Umbilical cord (tissue), 2 donors: Measurements from ENCODE around the gene PPP2R2C. TPM values are rescaled to one million over a fixed set of nuclear protein-coding genes. Genes with fewer than 3 reads are reported as not detected.

ENCODE experiments used
- DNase-seq: peaks from one replicate; pipeline ENCODE4 v3.0.0-alpha.2; 2015; ENCODE audit warnings: low spot score
- total RNA-seq: library from RNA; depleted of rRNA; stranded (reverse); fragments of >200 nt; gene quantifications from one replicate; pipeline ENCODE4 v1.2.3, GENCODE V29; 2014; ENCODE audit warnings: low replicate concordance; ENCODE audit not compliant: insufficient read depth

PPP2R2C gene
- total RNA-seq, 1 donor from 2014 or later, result 2.9 TPM

- DNase-seq, result no peak
Measured at GRCh38 chr4:6449746-6450369, 22.6 kb downstream of the PPP2R2C start.

GRCh38 chr4:6449335-6449734 lies 23.1 kb downstream of the PPP2R2C start:
- no peak for DNase-seq

DNA sequence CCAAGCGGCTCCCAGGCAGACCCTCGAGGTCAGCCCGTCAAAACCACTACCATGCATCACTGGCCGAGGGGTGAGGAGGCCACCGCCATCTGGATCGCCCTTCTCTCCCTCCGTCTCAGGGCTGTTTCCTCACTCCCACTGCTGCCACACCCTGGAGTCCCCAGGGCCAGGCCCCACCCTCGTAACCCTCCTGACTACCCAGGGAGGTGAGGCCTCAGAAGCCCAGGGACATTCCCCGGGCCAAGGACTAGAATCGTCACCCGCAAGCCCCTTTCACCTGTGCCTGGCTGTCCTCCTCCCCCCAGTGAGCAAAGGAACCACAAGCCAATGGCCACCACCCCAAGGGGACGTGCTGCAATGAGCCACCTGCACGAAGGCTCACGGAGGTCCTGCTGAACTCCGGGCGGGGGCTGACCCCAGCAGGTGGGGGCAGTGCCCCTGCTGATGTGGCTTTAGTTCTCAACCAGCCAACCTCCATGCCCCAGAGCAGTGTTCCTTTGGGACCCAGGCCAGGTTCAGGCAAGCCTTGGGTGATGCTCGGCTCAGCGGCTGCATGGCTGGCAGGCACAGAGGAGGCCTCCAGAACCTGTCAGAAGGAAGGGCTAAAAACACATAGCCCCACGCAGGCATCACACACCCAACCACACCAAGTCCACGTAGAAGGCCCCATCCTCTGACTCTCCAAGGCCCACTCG lies 23.8 kb downstream of the PPP2R2C start:
- DNase-seq, result no peak

DNA sequence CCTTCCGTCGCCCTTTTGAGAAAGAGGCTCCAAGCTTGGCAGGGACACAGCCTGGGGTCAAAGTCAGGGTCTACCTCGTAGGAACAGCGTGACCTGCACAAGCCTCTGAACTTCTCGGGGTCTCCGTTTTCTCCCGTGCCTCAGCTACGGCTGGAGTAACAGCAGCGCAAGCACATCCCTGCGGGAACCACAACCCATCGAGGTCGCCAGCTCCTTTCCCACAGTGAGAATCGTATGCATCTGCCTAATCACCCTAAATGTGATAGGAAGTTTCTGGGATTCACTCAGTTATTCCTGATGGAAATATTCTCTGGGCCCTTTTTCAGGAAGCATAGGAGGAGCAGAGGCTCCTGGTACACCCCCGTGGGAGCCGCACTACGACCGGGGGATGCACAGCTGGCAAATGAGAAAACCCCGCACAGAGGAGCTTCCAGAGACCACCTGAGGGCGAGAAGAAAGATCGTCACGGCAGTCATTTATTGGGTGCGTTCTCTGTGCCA lies 24.7 kb downstream of the PPP2R2C start:
- DNase-seq, result no peak

DNA sequence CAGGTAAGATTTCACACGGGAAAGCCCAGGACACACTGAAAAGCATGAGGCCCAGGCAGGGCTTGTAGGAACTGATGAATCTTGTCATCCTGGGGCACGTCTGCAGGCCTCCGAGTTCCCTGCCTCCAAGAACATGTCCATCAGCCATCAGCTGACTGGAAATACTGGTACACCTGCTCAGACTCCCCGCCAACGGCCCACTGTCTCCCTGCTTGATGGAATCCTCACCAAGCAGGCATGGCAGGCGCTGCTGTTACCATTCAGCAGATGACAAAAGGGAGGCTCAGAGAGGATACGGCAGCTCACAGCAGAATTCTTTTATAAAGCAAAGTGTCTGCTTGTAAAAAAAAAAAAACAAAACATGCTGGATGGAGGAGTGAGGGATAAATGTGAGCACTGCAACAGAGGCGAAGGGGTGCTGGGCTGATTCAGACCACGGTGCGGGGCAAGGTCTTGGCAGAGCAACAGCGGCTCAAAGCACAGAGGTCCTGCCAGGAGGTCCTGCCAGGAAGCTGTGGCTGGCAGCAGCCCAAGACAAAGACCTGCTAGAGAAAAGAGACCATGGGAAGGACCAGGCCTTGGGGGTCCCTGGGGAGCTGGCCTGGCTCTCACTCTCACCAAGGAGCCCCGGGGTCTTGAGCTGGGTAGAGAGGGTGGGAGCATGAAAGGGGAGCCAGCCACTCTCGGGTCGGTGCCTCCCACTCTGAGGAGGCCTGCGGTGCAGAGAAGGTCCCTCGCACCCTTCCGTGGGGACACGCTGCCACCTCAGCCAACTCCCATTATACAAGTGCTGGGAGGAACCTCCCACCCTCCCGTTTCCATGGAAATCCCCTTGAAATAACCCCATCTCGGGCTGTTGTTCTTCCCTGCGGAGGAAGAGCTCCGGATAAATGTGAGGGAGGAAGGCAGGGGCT lies 25.6 kb downstream of the PPP2R2C start:
- DNase-seq, result peak; percentile 3

DNA sequence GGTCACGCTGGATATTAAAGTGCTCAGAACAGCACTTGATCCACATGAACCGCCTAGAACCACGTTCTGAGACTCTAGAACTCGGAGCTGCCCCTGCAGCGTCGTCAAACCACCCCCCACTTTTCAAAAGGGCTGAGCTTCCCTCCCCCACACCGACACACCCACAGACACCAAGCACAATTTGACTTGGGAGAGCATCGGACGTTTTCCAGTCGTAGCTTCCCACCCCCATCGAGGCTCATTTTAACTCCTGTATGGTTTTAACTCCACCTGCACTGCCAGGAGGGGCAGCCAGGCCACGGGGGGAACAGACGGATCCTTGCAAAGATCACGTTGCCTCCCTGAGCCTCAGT lies 26.3 kb downstream of the PPP2R2C start:
- DNase-seq, result no peak

DNA sequence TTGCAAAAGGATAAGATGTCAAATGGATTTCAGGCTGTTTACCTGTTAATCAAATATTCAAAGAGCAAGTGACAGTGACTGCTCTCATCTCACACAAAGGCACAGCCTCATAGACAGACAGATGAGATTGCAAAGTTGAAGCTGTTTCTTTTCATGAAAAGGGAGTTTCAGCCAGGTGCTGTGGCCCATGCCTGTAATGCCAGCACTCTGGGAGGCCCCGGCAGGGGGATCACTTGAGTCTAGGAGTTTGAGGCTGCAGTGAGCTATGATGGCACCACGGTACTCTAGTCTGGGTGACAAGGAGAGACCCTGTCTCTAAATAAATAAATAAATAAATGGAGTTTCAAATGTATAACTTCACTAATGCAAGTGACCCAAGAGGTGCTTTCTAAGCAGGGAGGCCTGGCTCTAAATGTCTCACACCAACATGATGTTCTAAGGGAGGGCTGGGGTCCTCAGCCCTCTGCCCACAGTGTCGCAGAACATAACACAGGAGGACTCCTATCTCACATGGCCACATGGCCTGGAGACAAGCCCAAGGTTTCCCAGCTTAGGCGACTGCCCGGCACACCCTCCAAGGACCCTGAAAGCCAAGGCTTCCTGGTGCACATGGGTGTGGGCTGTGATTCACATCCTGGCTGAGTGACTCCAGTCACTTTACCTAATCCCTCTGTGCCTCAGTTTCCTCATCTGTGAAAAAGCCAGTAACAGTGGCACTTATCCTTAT lies 26.8 kb downstream of the PPP2R2C start:
- no peak for DNase-seq

DNA sequence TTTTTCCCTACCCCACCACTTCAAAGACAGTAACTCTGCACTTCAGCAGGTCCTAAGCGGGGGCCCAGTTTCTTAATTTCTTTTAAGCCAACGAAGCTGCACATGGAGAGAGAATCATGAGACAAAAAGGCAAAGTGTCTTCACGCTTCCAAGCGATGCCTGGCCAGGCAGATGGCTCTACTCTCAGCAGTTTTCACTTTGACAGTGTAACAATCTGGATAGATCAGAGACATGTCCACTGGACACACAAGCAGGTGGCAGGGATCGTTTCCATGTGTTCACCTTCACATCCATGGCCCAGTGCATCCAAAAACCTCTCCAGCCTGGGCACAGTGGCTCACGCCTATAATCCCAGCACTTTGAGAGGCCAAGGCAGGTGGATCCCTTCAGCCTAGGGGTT lies 27.8 kb downstream of the PPP2R2C start:
- DNase-seq, result no peak

GRCh38 chr4:6443035-6444023 lies 29.1 kb downstream of the PPP2R2C start:
- DNase-seq, result no peak

DNA sequence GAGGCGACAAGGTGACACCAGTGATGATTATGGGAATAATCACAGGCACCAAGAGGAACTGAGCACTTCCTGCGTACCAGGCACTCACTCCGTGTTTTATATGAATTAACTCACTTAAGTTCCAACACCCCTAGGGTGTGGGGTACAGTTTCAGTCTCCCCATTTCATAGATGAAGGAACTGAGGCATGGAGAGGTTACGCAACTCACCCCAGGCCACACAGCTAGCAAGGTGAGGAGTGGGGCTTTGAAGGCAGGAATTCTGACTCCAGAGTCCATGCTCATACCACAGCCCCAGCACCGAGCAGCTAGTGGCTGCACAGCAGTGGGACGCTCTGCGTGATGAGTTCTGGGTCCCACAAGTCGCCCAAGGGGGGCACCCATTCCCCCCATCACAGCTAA lies 29.9 kb downstream of the PPP2R2C start:
- DNase-seq, result no peak

- DNase-seq, result no peak
Measured at GRCh38 chr4:6441758-6442157, 30.7 kb downstream of the PPP2R2C start.

DNA sequence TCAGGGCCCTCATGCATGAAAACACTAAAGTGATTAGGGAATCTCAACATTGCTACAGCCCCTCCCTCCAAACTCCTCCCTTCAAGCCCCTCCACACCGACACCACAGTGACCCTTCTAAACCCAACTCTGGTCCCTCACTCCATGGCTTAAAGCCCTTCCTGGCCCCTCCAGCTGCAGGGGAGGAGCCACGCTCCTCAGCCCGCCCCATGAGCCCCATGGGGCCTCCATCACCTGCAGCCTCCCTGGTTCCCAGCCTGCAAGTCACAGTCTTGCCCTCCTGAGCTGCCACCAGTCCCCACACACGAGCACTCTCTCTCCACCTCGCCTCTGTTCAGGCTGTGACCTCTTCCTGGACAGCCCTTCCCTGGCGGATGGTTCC lies 31.2 kb downstream of the PPP2R2C start:
- DNase-seq, result no peak

DNA sequence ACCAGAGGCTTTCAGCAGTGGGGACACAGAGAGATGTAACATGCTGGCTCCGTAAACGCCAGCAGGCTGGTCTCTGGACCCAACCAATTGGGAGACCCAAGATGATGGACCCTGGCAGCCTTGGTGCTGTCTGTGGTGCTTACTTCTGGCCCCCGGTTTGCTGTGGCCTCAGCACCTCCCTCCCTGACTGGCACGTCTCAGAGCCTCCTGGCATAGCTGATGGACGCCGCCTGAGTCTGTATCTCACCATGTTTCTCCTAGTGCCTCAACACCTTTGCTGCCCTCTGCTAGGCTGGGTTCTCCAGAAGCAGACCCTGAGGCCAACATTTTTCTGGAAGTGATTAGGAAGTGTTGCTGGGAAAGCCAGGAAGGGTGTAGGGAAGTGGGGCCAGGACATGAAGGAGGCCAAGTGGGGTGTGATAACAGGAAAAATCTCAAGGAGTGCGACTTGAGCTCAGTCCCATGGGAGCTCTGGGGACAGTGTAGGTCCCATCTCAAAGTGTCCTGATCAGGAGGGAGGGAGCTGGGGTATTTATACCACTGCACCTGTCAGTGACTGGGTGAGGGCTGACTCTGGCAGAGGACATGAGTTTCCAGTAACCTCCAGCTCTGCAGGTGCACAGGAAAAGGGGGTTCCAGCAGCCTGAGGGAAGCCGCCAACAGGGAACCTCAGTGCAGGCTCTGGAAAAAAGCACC lies 31.8 kb downstream of the PPP2R2C start:
- DNase-seq, result no peak

DNA sequence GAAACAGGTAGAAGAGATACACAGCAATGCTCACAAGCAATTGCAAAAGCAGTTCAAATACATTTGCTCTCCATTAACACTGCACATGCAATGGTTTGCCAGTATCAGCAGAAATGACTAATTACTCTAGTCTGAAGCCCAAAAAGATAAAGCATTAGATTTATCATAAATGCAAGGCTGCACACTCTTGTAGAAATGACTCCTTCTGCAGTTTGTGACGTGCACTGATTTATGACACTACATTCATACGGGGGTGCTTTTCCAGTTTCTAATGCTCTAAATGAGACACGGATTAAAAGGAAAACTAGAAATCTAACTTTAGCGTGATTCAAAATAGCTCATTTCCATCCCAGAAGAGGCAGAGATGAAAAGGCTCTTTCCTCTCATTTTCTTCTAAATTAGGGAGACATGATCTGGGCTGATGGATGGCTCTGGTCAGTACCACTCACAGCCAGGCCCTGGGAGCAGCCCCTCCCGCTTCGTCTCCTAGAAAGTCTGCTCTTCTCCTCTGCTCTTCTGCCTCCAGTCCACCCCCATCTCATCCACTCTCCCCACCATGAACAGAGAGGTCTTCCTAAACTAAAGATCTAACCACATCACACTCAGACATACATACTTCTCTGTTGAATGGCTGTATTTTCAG lies 33.2 kb downstream of the PPP2R2C start:
- no peak for DNase-seq

DNA sequence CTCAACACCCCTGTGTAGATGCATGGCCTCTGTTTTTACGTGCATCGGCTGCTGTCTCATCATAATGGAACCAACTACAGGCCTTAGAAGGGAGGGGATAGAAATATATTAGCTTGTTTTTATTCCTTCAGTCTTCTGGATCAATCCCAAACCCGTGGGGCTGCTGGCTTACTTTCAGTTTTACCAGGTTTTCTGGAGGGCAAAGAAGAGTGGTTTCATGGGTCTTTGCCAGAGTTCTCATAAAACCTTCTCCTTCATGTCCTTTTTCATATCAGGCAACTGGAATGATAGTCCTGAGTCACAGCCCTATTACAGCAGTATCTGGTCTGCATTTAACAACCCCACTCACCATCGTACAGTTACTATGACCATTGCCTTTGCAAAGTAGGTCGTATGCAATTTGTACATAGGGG lies 34.6 kb downstream of the PPP2R2C start:
- peak; percentile 35 for DNase-seq

GRCh38 chr4:6435010-6435409 lies 37.4 kb downstream of the PPP2R2C start:
- no peak for DNase-seq

DNA sequence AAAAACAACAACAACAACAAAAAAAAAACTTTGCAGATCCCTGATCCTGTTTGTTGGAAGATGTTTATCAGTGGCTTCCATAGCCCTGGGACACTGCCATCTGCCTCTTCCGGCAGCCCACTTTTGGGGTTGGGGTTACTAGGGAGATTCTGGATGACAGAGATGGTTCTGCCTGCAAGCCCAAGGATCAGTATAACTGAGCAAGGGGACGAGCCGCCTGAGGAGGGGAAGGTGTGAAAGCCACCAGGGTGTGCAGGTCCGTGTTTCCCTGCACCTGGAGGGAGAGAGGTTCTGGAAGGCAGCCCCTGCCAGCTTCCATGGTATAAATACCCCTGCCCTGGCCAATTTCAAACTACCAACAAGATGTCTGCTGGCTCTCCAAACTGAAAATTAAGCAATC lies 41.5 kb downstream of the PPP2R2C start:
- no peak for DNase-seq

DNA sequence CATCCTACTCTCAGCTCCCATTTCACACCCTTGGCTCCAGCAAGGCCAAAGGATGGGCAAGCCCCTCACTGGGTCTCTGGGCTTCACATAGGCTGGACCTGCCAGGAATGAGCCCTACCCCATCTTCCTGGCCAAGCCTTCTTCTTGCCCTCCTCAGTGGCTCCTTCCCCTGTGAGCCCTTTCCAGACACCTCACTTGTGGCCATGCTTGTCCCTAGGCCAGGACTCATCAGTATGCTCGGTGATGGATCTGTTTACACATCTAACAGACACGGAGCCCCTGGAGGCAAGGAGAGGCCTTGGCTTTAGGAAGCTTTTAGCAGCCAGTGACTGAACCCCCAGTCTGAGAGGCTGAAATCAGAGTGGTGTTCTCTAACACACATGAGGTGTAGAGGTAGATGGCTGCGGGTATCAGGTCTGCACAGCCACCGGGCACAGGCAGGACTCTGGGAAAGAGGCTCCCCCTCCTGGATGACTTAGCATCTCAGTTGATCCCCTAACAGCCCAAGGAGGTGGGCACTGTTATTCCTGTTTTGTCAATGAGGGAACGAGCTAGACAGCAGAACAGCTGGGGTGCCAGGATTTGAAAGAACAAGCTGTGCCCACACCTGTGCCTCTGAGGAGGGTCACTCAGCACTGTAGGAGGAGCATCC lies 44.8 kb downstream of the PPP2R2C start:
- DNase-seq, result no peak
